Naive thymus-derived CD8-positive, alpha-beta T cell (primary cell): Measurements from ENCODE around the gene PPP1R8. TPM values are rescaled to one million over a fixed set of nuclear protein-coding genes. Genes with fewer than 3 reads are reported as not detected.

Source experiments
- ATAC-seq, 2 donors: fragments of 150-1000 bp; cut with Tn5 transposase in 1 of 2; sonication (Bioruptor Pico), chemical (Tn5 transposase) in 1 of 2; 1 replicate in 1 of 2; 2 replicates in 1 of 2; pipeline ENCODE4 v1.10.0; 2021; ENCODE audit warnings: mild to moderate bottlenecking in 2 of 2, moderate library complexity in 2 of 2
- POLR2A ChIA-PET: fragments of 350-600 bp; sonication (Branson Sonifier 250); formaldehyde crosslinking; loops from one replicate; lab custom pipeline; 2021; ENCODE audit warnings: antibody characterized with exemption; lab: Charles Lee
- DNase-seq, 10 donors: peaks; one replicate each; pipeline versions ENCODE4 v3.0.0 to v3.0.0-alpha.2; 2020 to 2022
- H3K27ac Mint-ChIP-seq, 10 donors: one replicate each; pipeline ENCODE4 v1.8.0; 2020 to 2022; ENCODE audit warnings: mild to moderate bottlenecking in 10 of 10, mixed read lengths in 10 of 10, moderate library complexity in 4 of 10, inconsistent platforms in 1 of 10
- H3K27me3 Mint-ChIP-seq, 5 donors: one replicate each; pipeline ENCODE4 v1.8.0; 2021 to 2022; ENCODE audit warnings: mixed read lengths in 5 of 5
- H3K36me3 Mint-ChIP-seq, 3 donors: one replicate each; pipeline ENCODE4 v1.8.0; 2020 to 2022; ENCODE audit warnings: mixed read lengths in 3 of 3, mild to moderate bottlenecking in 2 of 3, inconsistent platforms in 1 of 3
- H3K4me1 Mint-ChIP-seq, 4 donors: one replicate each; pipeline ENCODE4 v1.8.0; 2021 to 2022; ENCODE audit warnings: mixed read lengths in 4 of 4
- H3K4me3 Mint-ChIP-seq, 10 donors: one replicate each; pipeline ENCODE4 v1.8.0; 2020 to 2022; ENCODE audit warnings: mild to moderate bottlenecking in 10 of 10, mixed read lengths in 10 of 10, moderate library complexity in 6 of 10, inconsistent platforms in 1 of 10
- H3K9me3 Mint-ChIP-seq, 9 donors: one replicate each; pipeline ENCODE4 v1.8.0; 2020 to 2022; ENCODE audit warnings: mixed read lengths in 9 of 9, mild to moderate bottlenecking in 3 of 9, inconsistent platforms in 1 of 9, moderate library complexity in 1 of 9
- polyA plus RNA-seq, 3 donors: library from polyadenylated mRNA; unstranded; fragments of 300-500 nt; fragmentation: Illumina TruSeq; gene quantifications; one replicate each; pipeline ENCODE4 v1.2.3, GENCODE V29; 2021
- total RNA-seq, 8 experiments: library from RNA in 2 of 8; stranded (reverse) in 2 of 8; gene quantifications; one replicate each; pipeline ENCODE4 v1.2.3 and lab custom pipeline; 2021 to 2026

Gene PPP1R8
- total and polyA plus RNA-seq, 5 experiments from 2014 or later = 27.8 to 42.5 (median 37.8) TPM

DNA sequence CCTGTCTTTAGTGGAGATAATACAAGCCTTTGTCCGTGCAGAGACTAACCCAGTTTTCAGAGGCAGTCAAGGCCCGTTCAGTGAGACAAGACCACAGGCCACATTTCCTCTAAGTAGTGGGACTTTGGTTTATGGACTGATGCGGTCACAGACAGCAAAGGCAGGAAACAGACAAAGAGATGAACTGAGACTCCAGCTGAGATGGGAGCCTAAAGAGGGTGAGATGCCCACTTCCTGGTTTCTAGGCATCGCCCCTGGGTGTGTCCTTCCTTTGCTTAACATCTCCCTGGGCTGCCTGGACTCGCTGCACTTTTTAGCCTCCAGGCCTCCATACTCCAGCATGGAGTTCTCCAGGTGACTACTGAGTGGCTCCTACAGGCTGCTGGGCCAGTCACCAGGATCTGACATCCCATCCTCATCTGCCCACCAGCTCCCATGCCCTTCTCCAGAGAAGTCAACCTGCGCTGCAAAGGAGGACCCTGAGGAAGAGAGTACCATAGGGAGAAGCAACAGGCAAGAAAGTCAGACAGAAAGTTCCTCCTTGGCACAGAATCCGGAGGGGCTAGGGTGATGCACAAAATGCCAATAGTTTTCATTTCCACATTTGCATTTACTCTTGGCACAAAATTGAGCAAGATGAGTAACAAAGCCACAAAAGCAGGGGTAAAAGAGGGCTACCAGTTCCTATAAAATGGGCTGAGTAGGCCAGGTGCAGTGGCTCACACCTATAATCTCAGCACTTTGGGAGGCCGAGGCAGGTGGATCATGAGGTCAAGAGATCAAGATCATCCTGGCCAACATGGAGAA is 56.8 kb downstream of the PPP1R8 start:
- Mint-ChIP-seq H3K27me3 (no peaks in the 10 kb centered on the region), H3K27ac (peak overlapping the region; percentile 81 to 94 (median 91)), H3K4me1 (peaks cover 32 to 96% (median 57%) of the 10 kb centered on the region in 4 donors), H3K9me3 (no peaks in the 10 kb centered on the region), H3K36me3 (peaks cover 4 to 71% (median 31%) of the 10 kb centered on the region in 3 donors), H3K4me3 (peak overlapping the region; percentile 62 to 83 (median 75))
- POLR2A ChIA-PET = interaction anchor here (0.6 to 2.3 kb wide), 13 partner anchors 11 to 568 kb away, joined by 3 to 11 read pairs (median 3); partner anchors contain the start of genes THEMIS2 and XKR8
- ATAC-seq (peak; percentile 86), DNase-seq (peak in 6 of 10 donors; percentile 16 to 61 (median 41))

DNA sequence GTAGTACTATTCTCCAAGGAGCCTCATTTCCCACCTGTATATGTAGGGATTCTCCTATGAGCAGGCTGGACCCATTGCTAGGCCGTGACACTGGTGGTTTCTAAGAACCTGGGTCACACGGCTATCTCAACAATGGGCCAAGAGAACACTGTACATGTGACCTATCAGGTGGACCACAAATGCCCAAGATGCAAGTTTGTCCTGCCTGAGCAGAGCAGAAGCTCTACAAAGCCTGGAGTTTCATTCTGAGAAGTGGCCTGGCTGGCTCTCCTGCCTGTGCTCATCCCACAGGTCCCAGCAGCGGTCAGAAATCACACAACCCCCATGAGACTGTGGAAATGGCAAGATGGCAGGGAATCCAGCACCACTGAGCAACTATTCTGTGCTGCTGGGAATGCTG is 58.9 kb downstream of the PPP1R8 start:
- H3K4me3 Mint-ChIP-seq = peak overlapping the region in 2 of 10 donors; percentile 24 to 34
- H3K4me1 Mint-ChIP-seq = peaks cover 30 to 82% (median 53%) of the 10 kb centered on the region in 4 donors
- no peaks in the 10 kb centered on the region for H3K9me3 Mint-ChIP-seq
- no peak for ATAC-seq
- H3K36me3 Mint-ChIP-seq = peaks cover 7 to 71% (median 36%) of the 10 kb centered on the region in 3 donors
- no peaks in the 10 kb centered on the region for H3K27me3 Mint-ChIP-seq
- POLR2A ChIA-PET = interaction anchor here (0.6 kb wide), 1 partner anchor 9 kb away, joined by 4 read pairs; no protein-coding TSS in a partner anchor
- peak overlapping the region in 9 of 10 donors; percentile 14 to 94 (median 74) for H3K27ac Mint-ChIP-seq
- no peak for DNase-seq

DNA sequence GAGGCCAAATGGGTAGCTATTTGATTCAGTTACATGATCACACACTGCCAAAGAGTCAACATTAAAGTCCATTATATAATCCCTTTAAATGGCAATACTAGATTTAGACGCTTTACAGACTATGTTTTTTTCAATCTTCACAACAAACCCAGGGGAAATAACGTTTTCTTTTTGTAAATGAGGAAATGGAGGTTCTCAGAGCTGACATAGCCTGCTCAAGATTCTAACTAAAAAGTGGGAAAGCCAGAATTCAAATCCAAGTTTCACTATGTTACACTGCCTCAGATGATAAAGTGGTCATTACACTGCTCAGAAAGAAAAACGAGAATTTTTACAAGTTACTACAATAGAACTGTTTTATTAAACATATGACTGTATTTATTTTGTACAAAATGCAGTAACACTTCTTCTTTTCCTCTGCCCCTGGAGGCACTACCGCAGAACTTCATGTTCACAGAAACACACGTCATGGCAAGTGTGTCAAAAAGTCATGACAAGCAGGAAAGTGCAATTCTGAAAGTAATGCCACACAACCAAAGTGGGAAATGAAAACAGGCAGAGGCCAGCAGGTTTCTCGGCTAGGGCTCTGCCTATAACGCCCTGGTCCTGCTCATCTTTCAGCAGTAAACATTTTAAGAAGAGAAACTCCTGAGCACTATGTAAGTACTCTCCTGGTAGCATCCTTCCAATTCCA is 60.8 kb downstream of the PPP1R8 start:
- DNase-seq (peak in 2 of 10 donors; percentile 33 to 37), ATAC-seq (peak; percentile 22 to 49)
- POLR2A ChIA-PET = interaction anchor here (0.5 to 1.4 kb wide), 2 partner anchors 17 to 1040 kb away, joined by 4 to 5 read pairs; no protein-coding TSS in a partner anchor
- Mint-ChIP-seq H3K4me3 (peak overlapping the region in 5 of 10 donors; percentile 23 to 60 (median 36)), H3K36me3 (peaks cover 15 to 73% (median 32%) of the 10 kb centered on the region in 3 donors), H3K9me3 (no peaks in the 10 kb centered on the region), H3K27ac (peak overlapping the region; percentile 78 to 92 (median 84)), H3K4me1 (peaks cover 22 to 65% (median 41%) of the 10 kb centered on the region in 4 donors), H3K27me3 (no peaks in the 10 kb centered on the region)

DNA sequence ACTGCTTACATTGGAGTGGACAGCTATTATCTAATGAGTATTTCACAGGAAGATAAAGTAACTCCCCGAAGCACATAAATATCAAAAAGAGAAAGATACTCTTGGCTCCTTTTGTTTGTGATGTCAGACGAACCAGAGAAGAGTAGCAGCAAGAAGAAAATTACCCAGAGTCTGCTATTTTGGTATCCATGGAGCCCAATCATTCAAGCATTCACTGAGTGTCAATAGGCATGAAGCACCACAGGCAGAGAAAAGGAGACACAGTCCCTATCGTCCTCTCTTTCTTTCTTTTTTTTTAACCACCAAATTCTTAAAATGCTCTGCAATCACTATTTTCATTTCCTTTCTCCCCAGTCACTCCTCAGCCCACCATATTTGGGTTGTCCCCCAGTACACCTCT is 63.9 kb downstream of the PPP1R8 start:
- H3K4me3 Mint-ChIP-seq = no peak overlapping the region
- no peak for ATAC-seq
- H3K27ac Mint-ChIP-seq = peak overlapping the region in 9 of 10 donors; percentile 18 to 89 (median 53)
- no peaks in the 10 kb centered on the region for H3K27me3 Mint-ChIP-seq
- POLR2A ChIA-PET = interaction anchor here (0.8 kb wide), 1 partner anchor 22 kb away, joined by 3 read pairs; the partner anchor contains the start of gene THEMIS2
- no peaks in the 10 kb centered on the region for H3K9me3 Mint-ChIP-seq
- DNase-seq = no peak
- H3K4me1 Mint-ChIP-seq = peaks cover 7 to 35% (median 21%) of the 10 kb centered on the region in 4 donors
- H3K36me3 Mint-ChIP-seq = peaks cover 15 to 84% (median 34%) of the 10 kb centered on the region in 3 donors

Other genes with a start within 250 kb of the PPP1R8 start
- 10 to 100 TPM; 19.6 to 24.7 TPM for gene AHDC1, start 226.6 kb upstream of the PPP1R8 start, total RNA-seq
- 1 to 10 TPM in 2 of 3 donors, under 1 TPM in 1; 0.57 to 2.4 (median 1.0) TPM for gene AHDC1, start 226.6 kb upstream of the PPP1R8 start, polyA plus RNA-seq
- 1 to 10 TPM; 2.0 to 2.3 TPM for gene FGR, start 195.6 kb upstream of the PPP1R8 start, total RNA-seq
- 10 to 100 TPM in 1 of 3 donors, 1 to 10 TPM in 2; 1.8 to 69.5 (median 3.3) TPM for gene FGR, start 195.6 kb upstream of the PPP1R8 start, polyA plus RNA-seq
- gene IFI6, start 158.6 kb upstream of the PPP1R8 start, total RNA-seq = 10 to 100 TPM; 23.3 to 24.5 TPM
- 100 to 1,000 TPM; 145 to 171 (median 146) TPM for gene IFI6, start 158.6 kb upstream of the PPP1R8 start, polyA plus RNA-seq
- 10 to 100 TPM; 19.4 to 21.5 TPM for gene FAM76A, start 104.8 kb upstream of the PPP1R8 start, total RNA-seq
- 1 to 10 TPM; 8.2 to 9.7 (median 9.0) TPM for gene FAM76A, start 104.8 kb upstream of the PPP1R8 start, polyA plus RNA-seq
- 10 to 100 TPM; 23.7 to 26.5 TPM for gene STX12, start 57.6 kb upstream of the PPP1R8 start, total RNA-seq
- gene STX12, start 57.6 kb upstream of the PPP1R8 start, polyA plus RNA-seq = 10 to 100 TPM in 2 of 3 donors, 1 to 10 TPM in 1; 9.2 to 12.3 (median 10.6) TPM
- gene THEMIS2, start 41.8 kb downstream of the PPP1R8 start, total RNA-seq = 10 to 100 TPM; 53.3 to 57.9 TPM
- 10 to 100 TPM; 14.1 to 48.5 (median 23.7) TPM for gene THEMIS2, start 41.8 kb downstream of the PPP1R8 start, polyA plus RNA-seq
- 10 to 100 TPM; 66.6 to 78.6 TPM for gene RPA2, start 83.8 kb downstream of the PPP1R8 start, total RNA-seq
- 100 to 1,000 TPM; 213 to 229 (median 215) TPM for gene RPA2, start 83.8 kb downstream of the PPP1R8 start, polyA plus RNA-seq
- not detected for gene SMPDL3B, start 104.2 kb downstream of the PPP1R8 start, total RNA-seq
- gene SMPDL3B, start 104.2 kb downstream of the PPP1R8 start, polyA plus RNA-seq = under 1 TPM in 1 of 3 donors, not detected in 2; 0.16 TPM
- 1 to 10 TPM; 8.3 to 8.8 TPM for gene XKR8, start 129.2 kb downstream of the PPP1R8 start, total RNA-seq
- gene XKR8, start 129.2 kb downstream of the PPP1R8 start, polyA plus RNA-seq = 10 to 100 TPM in 2 of 3 donors, 1 to 10 TPM in 1; 7.2 to 14.4 (median 13.2) TPM